ENCODE results near the gene NPFF. TPM values are rescaled to one million over a fixed set of nuclear protein-coding genes. Genes with fewer than 3 reads are reported as not detected.

NPFF gene
- total and polyA plus RNA-seq, 10 of the 15 experiments (the other 5 are each of a cell fraction or from before 2014, with no cell fraction given), result 0.21 to 0.69 (median 0.23) TPM; not detected in 7

- TF ChIP-seq YY1 (IDR thresholded peaks at IDR 0.05; ENCODE audit: low read depth, low read length), result 0 out of 2 replicates have a peak, but pooled peaks have one; percentile 23
- TF ChIP-seq STAT1 (conservative IDR thresholded peaks at IDR 0.05), result no peak
- TF ChIP-seq ZBTB4 (CRISPR knock-in tag; IDR thresholded peaks at IDR 0.05), result no peak
- TF ChIP-seq CEBPB (IDR thresholded peaks at IDR 0.05; ENCODE audit: borderline replicate concordance in 1 of 2, low read depth in 2 of 2, low read length in 2 of 2), result no peak
- 0 out of 6 replicates have a peak, but pooled peaks of 2 of the 3 experiments have one; percentile 12 to 15 for TF ChIP-seq CTCF (IDR thresholded peaks at IDR 0.05 in 2 of 3, conservative IDR thresholded peaks at IDR 0.05 in 1 of 3; ENCODE audit: control insufficient read depth in 2 of 3, extremely low read depth in 1 of 3, insufficient read depth in 1 of 3, low read depth in 3 of 3, low read length in 3 of 3)
- TF ChIP-seq ZNF274 (IDR thresholded peaks at IDR 0.05; ENCODE audit: insufficient read depth, insufficient read length), result no peak
- no peak for TF ChIP-seq SIX5 (IDR thresholded peaks at IDR 0.05; ENCODE audit: low read depth, low read length, severe bottlenecking)
- peak in 1 of 2 experiments; percentile 44; a peak in 2 of 4 replicates for TF ChIP-seq BHLHE40 (IDR thresholded peaks at IDR 0.05; ENCODE audit: borderline replicate concordance in 1 of 2, low read depth in 2 of 2, low read length in 1 of 2)
- TF ChIP-seq PRDM15 (CRISPR knock-in tag; IDR thresholded peaks at IDR 0.05), result no peak
- TF ChIP-seq RCOR1 (conservative IDR thresholded peaks at IDR 0.05; ENCODE audit: low read depth, low read length), result no peak
- TF ChIP-seq MAX (IDR thresholded peaks at IDR 0.05; ENCODE audit: low read depth, low read length), result no peak
- TF ChIP-seq FOS (IDR thresholded peaks at IDR 0.05; ENCODE audit: borderline replicate concordance, extremely low read depth, insufficient read length), result no peak
- 0 out of 4 replicates have a peak, but pooled peaks of 1 of the 2 experiments have one; percentile 23 for TF ChIP-seq SRF (IDR thresholded peaks at IDR 0.05; ENCODE audit: low read depth in 2 of 2, low read length in 2 of 2)
- 0 out of 4 replicates have a peak, but pooled peaks of 1 of the 2 experiments have one; percentile 23 for TF ChIP-seq IKZF2 (IDR thresholded peaks at IDR 0.05)
- no peak for TF ChIP-seq DPF2 (IDR thresholded peaks at IDR 0.05)
- TF ChIP-seq BACH1 (IDR thresholded peaks at IDR 0.05; ENCODE audit: borderline replicate concordance), result peak; percentile 15; the same call in 1 of the 2 replicates
- TF ChIP-seq CBX3 (IDR thresholded peaks at IDR 0.05; ENCODE audit: borderline replicate concordance, low read depth), result no peak
- TF ChIP-seq SMAD1 (IDR thresholded peaks at IDR 0.05; ENCODE audit: low read depth, partially characterized antibody), result no peak
- TF ChIP-seq CREB1 (IDR thresholded peaks at IDR 0.05; ENCODE audit: low read depth), result 0 out of 2 replicates have a peak, but pooled peaks have one; percentile 12
Observed at GRCh38 chr12:53499266-53500141, 7.8 kb downstream of the NPFF start, which contains the start of gene MAP3K12 (continued).

All from GM12878 (cell line).